NCI-H1105 treated with DMSO at 0.1 percent for 48 hours (cell line): ENCODE results near the gene ISCA1.

Source experiments
- DNase-seq: peaks from one replicate; lab custom pipeline; 2025; lab: John Stamatoyannopoulos, UW

The ISCA1 gene

DNA sequence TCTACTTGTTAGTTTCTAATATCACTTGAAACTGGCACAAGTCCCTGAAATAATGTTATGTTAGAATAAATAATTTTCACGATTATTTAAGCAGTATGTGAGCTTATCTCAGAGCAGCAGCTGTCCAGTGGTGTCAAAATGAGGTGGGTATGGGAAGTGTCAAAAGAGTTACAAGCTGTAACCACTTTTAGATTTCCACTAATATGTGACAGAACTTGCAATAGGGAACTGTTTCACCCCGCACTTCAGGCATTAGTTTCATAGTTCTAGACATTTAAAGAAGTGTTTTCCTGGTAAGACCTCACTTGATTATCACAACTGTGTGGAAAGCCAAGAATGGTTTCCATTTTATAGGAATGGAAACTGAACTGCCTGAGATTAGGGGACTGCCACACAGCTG lies 2.9 kb upstream of the ISCA1 start:
- DNase-seq, result no peak

DNA sequence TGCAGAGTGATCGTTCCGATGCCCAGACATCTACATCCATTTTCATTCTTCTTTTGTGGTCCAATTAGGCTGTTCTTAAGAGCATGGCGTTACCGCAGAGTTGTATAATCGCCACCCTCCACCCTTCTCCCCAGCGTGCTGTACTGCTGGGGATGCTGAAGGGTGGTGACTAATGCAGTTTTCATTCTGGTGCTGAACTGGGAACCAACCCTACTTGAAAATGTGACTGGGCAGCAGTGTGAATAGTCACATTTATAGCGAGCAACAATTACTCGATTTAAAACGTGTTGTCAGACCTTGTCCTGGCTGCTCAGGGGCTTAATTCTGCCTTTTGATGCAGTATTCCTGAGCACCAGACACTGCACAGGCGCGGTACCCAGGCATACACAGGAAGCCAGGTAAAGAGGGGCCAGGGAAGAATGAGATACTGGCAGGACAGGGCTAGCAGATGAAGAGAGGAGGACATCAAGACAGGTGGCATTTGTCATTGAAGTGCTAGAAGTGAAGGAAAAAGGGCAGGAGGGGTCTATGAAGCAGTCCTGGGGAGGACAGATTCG lies 719 bp upstream of the ISCA1 start:
- DNase-seq, result no peak

DNA sequence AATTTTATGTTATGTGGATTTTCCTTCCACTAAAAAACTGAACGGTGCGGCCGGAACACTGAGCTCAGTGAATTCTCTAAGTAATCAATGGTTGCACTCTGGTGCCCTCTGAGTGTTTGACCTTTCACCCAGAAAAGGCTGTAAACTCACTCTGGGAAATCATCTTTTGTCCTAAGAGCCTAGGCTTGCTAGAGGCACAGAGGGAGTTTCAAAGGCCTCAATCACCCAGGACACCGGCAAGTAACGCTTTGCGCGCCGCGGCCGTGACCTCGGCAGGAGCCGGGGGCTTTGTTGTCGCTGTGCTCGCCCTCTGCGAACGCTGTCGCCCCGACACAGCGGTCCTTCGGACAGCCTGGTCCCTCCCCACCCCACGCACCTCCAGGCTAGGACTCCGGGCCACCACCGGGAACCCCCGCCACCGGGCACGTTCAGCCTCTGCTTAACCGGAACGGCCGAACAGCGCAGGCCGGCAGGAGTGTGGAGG lies 703 bp downstream of the ISCA1 start:
- DNase-seq, result peak; percentile 37

DNA sequence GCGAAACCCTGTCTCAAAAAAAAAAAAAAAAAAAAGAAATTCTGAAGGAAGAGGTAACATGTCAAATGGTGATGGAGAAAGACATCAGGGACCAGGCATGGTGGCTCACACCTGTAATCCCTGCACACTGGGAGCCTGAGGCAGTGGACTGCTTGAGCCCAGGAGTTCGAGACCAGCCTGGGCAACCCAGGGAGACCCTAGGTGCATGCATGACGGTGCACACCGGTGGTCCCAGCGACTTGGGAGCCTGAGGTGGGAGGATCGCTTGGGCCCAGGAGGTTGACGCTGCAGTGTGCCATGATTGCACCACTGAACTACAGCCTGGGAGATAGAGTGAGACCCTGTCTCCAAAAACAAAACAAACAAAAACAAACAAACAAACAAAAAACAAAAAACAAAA lies 1.8 kb downstream of the ISCA1 start:
- DNase-seq, result no peak

DNA sequence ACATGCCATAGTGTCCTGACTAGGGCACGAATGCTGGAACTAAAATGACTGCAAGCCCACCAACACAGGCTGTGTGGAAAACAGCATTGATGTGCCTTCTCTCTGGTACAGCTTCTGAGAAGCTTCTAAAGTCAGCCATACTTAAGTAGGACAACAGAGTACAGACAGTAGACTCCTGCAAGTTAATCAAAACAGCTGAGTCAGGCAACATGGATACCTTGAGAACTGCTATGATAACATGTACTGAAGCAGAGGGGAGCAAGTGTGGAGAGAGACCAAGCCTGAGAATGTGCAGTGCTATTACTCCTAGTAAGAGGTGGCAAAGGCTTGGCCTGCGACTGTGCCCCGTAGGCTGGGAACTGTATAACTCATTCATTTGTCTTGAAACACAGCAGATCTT lies 2.5 kb downstream of the ISCA1 start:
- no peak for DNase-seq

DNA sequence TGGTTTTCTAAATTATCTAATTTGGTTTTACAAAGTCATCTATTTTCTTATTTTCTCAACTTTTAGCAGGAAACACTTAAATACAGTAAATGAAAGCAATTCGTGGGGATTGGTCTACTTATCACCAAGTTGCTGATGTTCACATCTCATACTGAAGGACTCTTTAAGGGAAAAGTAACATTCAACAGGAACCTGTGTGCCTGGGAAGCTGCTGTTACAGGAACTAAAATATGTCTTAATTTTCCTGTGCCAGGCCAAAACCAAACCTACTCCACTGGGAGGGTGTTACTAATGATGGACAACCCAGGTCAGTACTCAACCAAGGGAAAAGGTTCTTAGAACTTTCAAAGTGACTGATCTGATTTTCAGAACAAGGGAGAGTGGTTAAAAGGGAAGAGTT lies 5.3 kb downstream of the ISCA1 start:
- DNase-seq, result no peak

GRCh38 chr9:86275962-86276361 lies 6.4 kb downstream of the ISCA1 start:
- no peak for DNase-seq

GRCh38 chr9:86274821-86275643 lies 7.3 kb downstream of the ISCA1 start:
- no peak for DNase-seq

- DNase-seq, result no peak
Observed at GRCh38 chr9:86272221-86272620, 10.1 kb downstream of the ISCA1 start.

DNA sequence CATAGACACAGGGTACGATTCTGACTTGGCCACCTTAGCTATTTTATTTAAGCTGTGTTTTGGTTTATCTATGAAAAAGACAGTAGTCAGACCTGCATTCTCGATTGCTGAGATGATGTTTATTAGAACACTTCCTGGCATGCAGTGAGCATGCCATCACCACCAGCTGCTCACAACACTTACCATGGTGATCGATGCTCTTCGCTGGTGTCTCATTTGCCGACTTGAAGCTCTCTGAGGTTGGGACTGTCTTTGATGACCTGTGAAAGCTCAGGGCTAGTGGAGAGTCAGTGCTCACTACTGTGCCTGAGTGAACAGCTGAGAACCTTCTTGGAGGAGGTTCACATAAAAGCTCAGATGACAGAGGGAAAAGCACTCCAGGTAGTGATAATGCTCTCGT lies 18.5 kb downstream of the ISCA1 start:
- DNase-seq, result no peak

DNA sequence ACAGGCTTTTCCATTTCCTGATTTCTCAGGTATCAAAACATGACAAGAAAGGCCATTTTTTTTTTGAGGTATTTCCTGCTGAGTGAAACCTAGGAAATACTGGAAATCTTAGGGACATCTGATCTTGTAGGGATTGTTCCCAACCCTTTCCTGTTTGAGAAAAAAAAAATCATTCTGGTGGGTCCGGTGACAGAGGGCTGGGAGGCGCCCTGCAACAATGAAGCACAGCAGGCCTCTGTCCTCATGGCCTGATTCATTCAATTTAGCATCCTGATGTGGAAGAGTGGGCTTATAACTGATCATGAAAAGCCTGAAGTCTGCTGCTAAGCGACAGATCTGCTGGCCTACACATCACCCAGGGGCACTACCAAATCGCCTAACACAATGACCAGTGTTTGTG lies 19.8 kb downstream of the ISCA1 start:
- DNase-seq, result no peak

DNA sequence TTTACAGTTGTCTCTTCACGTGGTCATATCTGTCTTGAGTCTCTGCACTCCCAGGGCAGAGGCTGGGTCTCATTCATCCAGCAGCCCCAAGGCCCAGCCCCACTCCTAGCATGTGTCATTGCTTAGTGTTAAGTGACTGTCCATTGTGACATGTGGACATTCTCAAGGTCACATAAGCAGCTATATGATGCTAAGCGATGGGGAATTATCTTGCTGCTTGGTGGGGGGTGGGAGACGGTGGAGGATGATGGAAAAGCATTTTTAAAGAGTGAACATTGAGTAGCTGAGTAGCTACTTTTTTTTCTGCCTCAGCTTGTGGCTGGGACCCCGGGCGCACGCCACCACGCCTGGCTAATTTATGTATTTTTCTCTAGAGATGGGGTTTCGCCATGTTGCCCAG lies 22.8 kb downstream of the ISCA1 start, which contains the start of gene C9orf153:
TSS of gene C9orf153 (minus strand) at position 101 of the 400 bp plus-strand sequence. CDS start 30,054 bp downstream, outside the sequence.
- no peak for DNase-seq

DNA sequence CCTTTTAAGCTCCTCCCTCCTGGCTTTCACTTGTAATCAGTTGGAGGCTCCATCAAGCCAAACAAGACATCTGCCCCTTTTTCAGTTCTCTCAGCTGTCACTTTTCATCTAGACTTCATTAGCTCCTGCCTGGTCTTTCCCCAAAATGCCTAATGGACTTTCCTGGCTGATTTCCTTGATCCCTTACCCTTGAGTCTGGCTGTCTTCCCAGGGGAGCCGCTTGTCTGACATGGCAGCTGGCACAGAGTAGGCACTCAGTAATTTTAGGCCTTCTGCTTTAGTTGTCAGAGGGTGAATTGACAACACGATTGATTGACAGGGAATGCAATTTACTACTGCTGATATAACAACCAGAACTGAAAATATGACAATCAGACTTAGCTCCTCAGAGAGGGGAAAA lies 24.9 kb downstream of the ISCA1 start:
- DNase-seq, result peak; percentile 29

DNA sequence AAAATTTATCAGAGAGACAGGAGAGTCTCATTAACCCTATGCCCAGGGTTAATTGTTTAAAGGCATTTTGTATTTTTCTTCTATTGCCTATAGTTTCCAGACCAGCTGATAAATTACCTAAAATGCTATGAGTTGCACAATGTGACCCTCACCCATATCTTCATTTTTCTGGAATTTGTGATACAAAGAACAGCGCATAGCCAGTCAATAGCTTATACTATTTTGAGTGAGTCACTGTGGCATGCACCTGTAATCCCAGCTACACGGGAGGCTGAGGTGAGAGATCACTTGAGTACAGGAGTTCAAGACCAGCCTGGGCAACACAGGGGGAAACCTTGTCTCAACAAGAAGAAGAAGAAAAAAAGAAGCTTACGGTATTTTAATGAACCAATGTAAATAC lies 25.7 kb downstream of the ISCA1 start:
- DNase-seq, result no peak

DNA sequence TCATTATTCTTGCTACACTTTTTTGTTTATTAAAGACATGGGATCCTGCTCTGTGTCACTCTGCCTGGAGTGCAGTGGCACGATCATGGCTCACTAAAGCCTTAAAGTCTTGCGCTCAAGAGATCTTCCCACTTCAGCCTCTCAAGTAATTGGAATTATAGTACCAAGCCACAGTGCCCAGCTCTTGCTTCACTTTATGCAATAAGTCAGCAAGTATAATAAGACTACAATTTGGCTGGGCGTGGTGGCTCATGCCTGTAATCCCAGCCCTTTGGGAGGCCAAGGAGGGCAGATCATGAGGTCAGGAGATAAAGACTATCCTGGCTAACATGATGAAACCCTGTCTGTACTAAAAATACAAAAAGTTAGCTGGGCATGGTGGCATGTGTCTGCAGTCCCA lies 28.8 kb downstream of the ISCA1 start:
- DNase-seq, result no peak

DNA sequence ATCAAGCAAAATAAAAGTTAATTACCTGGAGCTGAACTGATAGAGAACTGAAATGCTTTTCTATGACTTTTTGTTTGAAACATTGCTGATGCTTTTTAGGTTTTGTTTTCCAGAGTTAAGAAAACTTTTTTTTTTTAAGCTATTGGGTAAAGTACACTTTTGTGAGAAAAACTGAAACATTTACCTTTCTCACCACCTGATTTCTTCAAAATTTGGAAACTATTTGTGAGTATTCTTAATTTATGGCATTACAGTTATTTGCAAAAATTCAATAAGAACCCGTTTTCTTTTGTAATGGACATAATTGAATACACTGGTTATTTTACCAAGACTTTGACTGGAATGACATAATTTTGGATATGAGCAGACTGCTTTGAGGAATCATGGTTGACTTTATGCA lies 29.5 kb downstream of the ISCA1 start:
- no peak for DNase-seq

- no peak for DNase-seq
Observed at GRCh38 chr9:86250123-86250522, 32.2 kb downstream of the ISCA1 start.

DNA sequence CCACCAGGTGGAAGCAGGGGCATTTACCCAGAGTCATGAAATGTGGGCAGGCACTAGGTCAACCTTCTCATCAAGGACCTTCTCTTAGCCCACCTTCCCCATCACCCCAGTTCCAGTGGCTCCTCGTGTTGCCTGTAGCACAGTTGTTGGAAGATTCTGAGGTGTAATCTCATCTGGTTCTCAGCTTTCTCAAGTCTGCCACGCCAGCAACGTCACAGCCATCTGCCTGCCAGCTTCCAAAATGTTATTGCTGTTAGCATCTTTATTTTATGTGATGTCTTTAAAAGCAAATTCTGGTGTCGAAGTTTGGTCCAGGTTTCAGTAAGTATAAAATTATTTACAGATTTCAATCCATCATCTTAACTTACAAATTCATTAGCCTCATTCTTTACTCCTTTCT lies 33.6 kb downstream of the ISCA1 start:
- no peak for DNase-seq

- no peak for DNase-seq
Observed at GRCh38 chr9:86246752-86247161, 35.6 kb downstream of the ISCA1 start.

DNA sequence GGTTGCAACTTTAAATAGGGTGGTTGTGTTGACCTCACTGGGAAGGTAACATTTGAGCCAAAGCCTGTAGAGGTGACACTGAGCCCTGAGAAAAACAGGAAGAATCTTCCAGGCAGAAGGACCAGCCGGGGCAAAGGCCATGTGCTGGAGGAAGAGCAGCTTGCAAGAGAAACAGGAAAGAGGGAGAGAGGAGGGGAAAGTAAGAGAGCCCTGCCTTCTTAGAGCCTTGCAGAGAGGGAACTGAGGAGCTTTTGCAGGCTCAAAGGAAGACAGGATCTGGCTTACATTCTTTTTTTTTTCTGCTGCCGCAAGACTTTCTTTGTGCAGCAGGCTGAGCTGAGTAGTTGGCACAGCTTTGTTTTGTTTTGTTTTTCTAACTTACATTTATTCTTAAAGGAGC lies 40.3 kb downstream of the ISCA1 start:
- DNase-seq, result no peak

GRCh38 chr9:86241216-86241615 lies 41.1 kb downstream of the ISCA1 start:
- no peak for DNase-seq

DNA sequence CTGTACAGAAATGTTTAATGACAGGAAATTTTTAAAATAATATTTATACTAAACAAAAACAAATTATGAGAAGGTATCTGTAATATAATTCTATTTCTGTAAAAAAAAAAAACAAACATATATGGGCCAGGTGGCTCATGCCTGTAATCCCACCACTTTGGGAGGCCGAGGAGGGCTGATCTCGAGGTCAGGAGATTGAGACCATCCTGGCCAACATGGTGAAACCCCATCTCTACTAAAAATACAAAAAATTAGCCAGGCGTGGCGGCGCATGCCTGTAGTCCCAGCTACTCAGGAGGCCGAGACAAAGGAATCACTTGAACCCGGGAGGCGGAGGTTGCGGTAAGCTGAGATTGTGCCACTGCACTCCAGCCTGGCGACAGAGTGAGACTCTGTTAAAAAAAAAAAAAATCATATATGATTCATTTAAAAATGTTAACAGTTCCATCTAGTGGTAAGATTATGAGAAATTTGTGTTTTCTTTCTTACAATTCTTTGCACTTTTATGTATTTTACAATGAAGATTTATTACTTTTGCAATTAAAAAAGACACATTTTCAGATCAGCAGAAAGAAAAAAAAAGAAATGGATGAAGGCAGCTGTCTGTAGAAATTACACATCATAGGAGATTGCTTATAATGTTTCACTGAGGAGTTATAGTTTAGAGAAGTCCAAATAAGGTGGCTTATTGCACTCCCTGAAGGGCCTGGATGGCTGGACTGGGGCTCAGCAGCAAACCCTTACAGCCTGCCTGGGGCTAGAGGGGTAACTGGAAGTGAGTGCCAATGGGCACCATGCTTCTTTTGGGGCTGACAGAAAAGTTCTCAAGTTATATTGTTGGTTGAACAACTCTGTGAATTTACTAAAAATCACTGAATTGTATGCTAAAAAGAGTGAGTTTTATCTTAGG lies 43.2 kb downstream of the ISCA1 start:
- peak; percentile 11 for DNase-seq

- no peak for DNase-seq
Observed at GRCh38 chr9:86230858-86231257, 51.5 kb downstream of the ISCA1 start.
